CD4-positive, alpha-beta T cell (primary cell): ENCODE measurements around the gene NEK5. TPM values are rescaled to one million over a fixed set of nuclear protein-coding genes. Genes with fewer than 3 reads are reported as not detected.
A peak's percentile ranks its signal among the peaks of the same experiment; 100 is the strongest.
"Not testable (repeated sequence)": the region's sequence is repeated elsewhere in the genome, so short reads cannot be mapped to it uniquely, and the experiment has no call there.

Experiments used
- ATAC-seq: fragments of 200-7000 bp; cut with Tn5 transposase; one replicate; pipeline ENCODE4 v1.10.0; 2022; ENCODE audit warnings: mild to moderate bottlenecking; ENCODE audit not compliant: poor library complexity
- CTCF ChIA-PET: fragments of 350-600 bp; sonication (Branson Sonifier 250); formaldehyde crosslinking; loops from one replicate; lab custom pipeline; 2021; ENCODE audit warnings: antibody characterized with exemption, inconsistent platforms; lab: Charles Lee
- POLR2A ChIA-PET: fragments of 350-600 bp; sonication (Branson Sonifier 250); formaldehyde crosslinking; loops from one replicate; lab custom pipeline; 2021; ENCODE audit warnings: antibody characterized with exemption, inconsistent platforms; lab: Charles Lee
- DNase-seq, 14 experiments: peaks; one replicate each; pipeline ENCODE4 v3.0.0-alpha.2; 2013 to 2020; ENCODE audit warnings: mixed read lengths in 2 of 14
- H3K27ac ChIP-seq, 2 donors: one replicate each; pipeline versions ENCODE4 v1.5.1 to v1.7.0; 2013; ENCODE audit warnings: low read length in 2 of 2, low read depth in 1 of 2, mild to moderate bottlenecking in 1 of 2
- H3K27me3 ChIP-seq, 2 experiments: 1 replicate in 1 of 2; 2 replicates in 1 of 2; pipeline versions ENCODE4 v1.6.1 to v1.7.0; 2013; ENCODE audit warnings: low read length in 2 of 2, control low read depth in 1 of 2, mild to moderate bottlenecking in 1 of 2, moderate library complexity in 1 of 2; ENCODE audit not compliant: insufficient read depth in 2 of 2, control insufficient read depth in 1 of 2
- H3K36me3 ChIP-seq: one replicate; pipeline ENCODE4 v1.6.1; 2013; ENCODE audit warnings: low read length, control low read depth; ENCODE audit not compliant: insufficient read depth
- H3K4me1 ChIP-seq: one replicate; pipeline ENCODE4 v1.6.1; 2013; ENCODE audit warnings: low read length, control low read depth; ENCODE audit not compliant: insufficient read depth
- H3K4me3 ChIP-seq: one replicate; pipeline ENCODE4 v1.5.1; 2013; ENCODE audit warnings: mild to moderate bottlenecking, low read length, moderate library complexity
- H3K9me3 ChIP-seq, 2 experiments: 1 replicate in 1 of 2; 2 replicates in 1 of 2; pipeline versions ENCODE4 v1.6.1 to v1.7.0; 2013; ENCODE audit warnings: low read length in 2 of 2, mild to moderate bottlenecking in 2 of 2, control low read depth in 1 of 2, moderate library complexity in 1 of 2; ENCODE audit not compliant: control insufficient read depth in 1 of 2, insufficient read depth in 1 of 2
- H3K27ac Mint-ChIP-seq: one replicate; pipeline ENCODE4 v1.8.0; 2020; ENCODE audit warnings: mixed read lengths
- H3K27me3 Mint-ChIP-seq: one replicate; pipeline ENCODE4 v1.8.0; 2021; ENCODE audit warnings: mixed read lengths
- H3K36me3 Mint-ChIP-seq: one replicate; pipeline ENCODE4 v1.8.0; 2021; ENCODE audit warnings: low read depth, mixed read lengths
- H3K4me1 Mint-ChIP-seq: one replicate; pipeline ENCODE4 v1.8.0; 2021; ENCODE audit warnings: low read depth, mixed read lengths
- H3K4me3 Mint-ChIP-seq: one replicate; pipeline ENCODE4 v1.8.0; 2020; ENCODE audit warnings: mild to moderate bottlenecking, mixed read lengths
- H3K9me3 Mint-ChIP-seq: one replicate; pipeline ENCODE4 v1.8.0; 2020; ENCODE audit warnings: mixed read lengths
- intact Hi-C, 2 experiments: fragments of 100-400 bp; cut with DNase I in 1 of 2; cut with micrococcal nuclease in 1 of 2; formaldehyde crosslinking; loops; one replicate each; pipeline versions ENCODE4 v1.15.1 to v1.9.0; 2023 to 2025; cut with DNase I, micrococcal nuclease
- total RNA-seq, 174 experiments: library from RNA in 2 of 174; stranded (reverse) in 2 of 174; gene quantifications; one replicate each; pipeline ENCODE4 v1.2.3 and lab custom pipeline; 2021 to 2026
- TF ChIP-seq, protein P1 (sequence below): fragments of 200-600 bp; IDR thresholded peaks from one replicate; pipeline ENCODE4 v1.8.0; 2022; ENCODE audit warnings: antibody characterized with exemption, mild to moderate bottlenecking

The NEK5 gene
- total RNA-seq, 2 experiments from 2014 or later, result 0.08 TPM; not detected in 1

DNA sequence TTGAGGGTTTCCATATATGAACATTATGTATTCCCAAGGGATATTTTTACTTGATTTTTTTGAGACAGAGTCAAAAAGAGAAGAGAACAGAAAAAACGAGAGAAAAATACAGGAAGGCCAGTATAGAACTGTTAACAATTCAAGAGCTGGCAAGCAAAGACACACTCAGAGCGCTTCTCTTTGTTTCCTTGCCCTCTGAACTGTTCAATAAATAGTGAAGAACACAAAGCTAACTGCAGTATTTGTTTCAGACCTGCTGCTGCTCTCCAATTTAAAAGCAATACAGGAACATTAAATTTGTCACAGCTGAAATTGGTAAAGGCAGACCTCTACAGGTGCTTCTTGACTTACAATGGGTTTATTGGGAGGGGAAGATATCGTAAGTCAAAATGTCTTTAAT lies 44.5 kb upstream of the NEK5 start:
- no peak overlapping the region for H3K27ac ChIP-seq
- ChIA-PET POLR2A (no interaction called here), CTCF (no interaction called here)
- no peaks in the 10 kb centered on the region for H3K27me3 Mint-ChIP-seq
- no peaks in the 10 kb centered on the region for H3K27me3 ChIP-seq
- peaks cover 68% of the 10 kb centered on the region for H3K36me3 Mint-ChIP-seq
- no peaks in the 10 kb centered on the region for H3K9me3 ChIP-seq
- ATAC-seq, result no peak
- no peaks in the 10 kb centered on the region for H3K9me3 Mint-ChIP-seq
- H3K4me1 ChIP-seq, result no peaks in the 10 kb centered on the region
- intact Hi-C loops, result no loop called here
- H3K4me3 Mint-ChIP-seq, result no peak overlapping the region
- H3K4me1 Mint-ChIP-seq, result peaks cover 4% of the 10 kb centered on the region
- no peak overlapping the region for H3K27ac Mint-ChIP-seq
- H3K36me3 ChIP-seq, result peaks cover 65% of the 10 kb centered on the region
- DNase-seq, result no peak
- no peak overlapping the region for H3K4me3 ChIP-seq
- TF ChIP-seq, protein P1, sequence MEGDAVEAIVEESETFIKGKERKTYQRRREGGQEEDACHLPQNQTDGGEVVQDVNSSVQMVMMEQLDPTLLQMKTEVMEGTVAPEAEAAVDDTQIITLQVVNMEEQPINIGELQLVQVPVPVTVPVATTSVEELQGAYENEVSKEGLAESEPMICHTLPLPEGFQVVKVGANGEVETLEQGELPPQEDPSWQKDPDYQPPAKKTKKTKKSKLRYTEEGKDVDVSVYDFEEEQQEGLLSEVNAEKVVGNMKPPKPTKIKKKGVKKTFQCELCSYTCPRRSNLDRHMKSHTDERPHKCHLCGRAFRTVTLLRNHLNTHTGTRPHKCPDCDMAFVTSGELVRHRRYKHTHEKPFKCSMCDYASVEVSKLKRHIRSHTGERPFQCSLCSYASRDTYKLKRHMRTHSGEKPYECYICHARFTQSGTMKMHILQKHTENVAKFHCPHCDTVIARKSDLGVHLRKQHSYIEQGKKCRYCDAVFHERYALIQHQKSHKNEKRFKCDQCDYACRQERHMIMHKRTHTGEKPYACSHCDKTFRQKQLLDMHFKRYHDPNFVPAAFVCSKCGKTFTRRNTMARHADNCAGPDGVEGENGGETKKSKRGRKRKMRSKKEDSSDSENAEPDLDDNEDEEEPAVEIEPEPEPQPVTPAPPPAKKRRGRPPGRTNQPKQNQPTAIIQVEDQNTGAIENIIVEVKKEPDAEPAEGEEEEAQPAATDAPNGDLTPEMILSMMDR, result no peak

DNA sequence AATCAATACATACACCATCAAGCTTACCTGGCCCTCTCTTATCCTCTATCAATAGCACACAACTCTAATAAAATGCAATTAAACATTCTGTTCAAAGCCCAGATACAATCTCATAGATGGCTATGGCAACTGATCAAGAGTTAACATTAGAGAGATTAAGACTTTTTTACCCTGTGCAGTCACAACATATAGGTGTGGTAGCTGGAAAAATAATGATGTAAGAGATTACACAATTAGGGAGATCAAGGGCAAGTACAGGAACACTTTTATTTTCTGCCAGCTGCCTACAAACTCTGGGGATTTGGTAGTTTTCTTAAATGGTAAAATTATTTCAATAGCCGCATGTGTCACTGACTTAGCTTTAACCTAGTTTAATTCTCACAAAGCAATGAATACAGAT lies 42.8 kb upstream of the NEK5 start:
- H3K4me3 ChIP-seq, H3K9me3 ChIP-seq, intact Hi-C loops, H3K4me1 Mint-ChIP-seq, DNase-seq, POLR2A ChIA-PET, H3K9me3 Mint-ChIP-seq, H3K4me3 Mint-ChIP-seq, H3K4me1 ChIP-seq, H3K27me3 ChIP-seq, CTCF ChIA-PET, ATAC-seq, H3K27ac ChIP-seq, H3K27me3 Mint-ChIP-seq: not testable (repeated sequence)
- H3K36me3 ChIP-seq, result peaks cover 59% of the 10 kb centered on the region
- peak overlapping the region; percentile 10 for H3K27ac Mint-ChIP-seq
- H3K36me3 Mint-ChIP-seq, result peaks cover 71% of the 10 kb centered on the region

DNA sequence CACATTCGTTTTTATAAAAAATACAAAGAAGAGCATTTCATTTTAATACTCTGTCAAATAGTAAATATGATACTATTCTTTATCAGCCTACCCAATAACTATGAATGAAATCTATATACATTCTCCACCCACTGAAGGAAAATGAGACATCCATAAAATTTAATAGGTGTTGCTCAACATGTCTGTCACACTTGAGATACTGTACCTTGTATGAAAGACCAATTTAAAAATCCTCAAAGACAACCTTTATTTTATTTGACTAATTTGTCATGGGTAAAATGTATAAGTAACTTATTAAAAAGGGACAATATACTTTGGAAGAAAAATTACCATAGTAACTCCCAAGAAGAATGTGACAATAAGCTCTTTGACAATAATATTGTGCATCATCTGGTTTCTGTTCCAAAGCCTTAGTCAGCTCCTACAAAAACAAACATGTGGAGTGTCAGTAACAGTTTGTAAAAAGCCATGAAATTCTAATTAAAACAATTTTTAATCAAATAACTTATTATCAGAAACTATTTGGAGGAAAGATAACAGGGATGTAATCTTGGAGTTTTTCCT lies 42.0 kb upstream of the NEK5 start:
- DNase-seq, POLR2A ChIA-PET, H3K4me3 ChIP-seq, H3K9me3 ChIP-seq, H3K27me3 ChIP-seq, H3K4me3 Mint-ChIP-seq, H3K27me3 Mint-ChIP-seq, H3K4me1 Mint-ChIP-seq, H3K27ac Mint-ChIP-seq, H3K9me3 Mint-ChIP-seq, intact Hi-C loops, H3K27ac ChIP-seq, CTCF ChIA-PET, H3K4me1 ChIP-seq, ATAC-seq: not testable (repeated sequence)
- H3K36me3 ChIP-seq, result peaks cover 55% of the 10 kb centered on the region
- peaks cover 79% of the 10 kb centered on the region for H3K36me3 Mint-ChIP-seq

DNA sequence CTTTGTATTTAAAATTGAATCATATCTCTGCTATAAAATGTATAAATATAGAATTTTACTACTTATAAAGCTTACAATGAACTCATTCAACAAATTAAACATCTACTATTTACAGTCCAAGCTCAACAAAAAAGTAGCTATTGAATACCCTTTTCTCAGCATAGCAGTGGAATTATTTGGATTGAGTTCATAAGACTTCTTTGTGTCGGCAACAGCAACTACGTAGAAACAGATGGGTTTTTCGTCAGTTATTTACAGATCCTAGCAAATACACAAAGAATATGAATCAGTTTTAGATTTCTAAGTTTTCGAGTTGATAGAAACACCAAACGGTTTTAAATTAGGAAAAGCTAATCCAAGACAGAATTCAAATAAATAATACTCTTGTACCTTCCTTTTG lies 41.0 kb upstream of the NEK5 start:
- POLR2A ChIA-PET, result interaction anchor here (1.4 kb wide), 1 partner anchor 10 kb away, joined by 7 read pairs; the partner anchor contains the start of gene NEK3
- peaks cover 4% of the 10 kb centered on the region for H3K4me1 Mint-ChIP-seq
- Histone ChIP-seq H3K27ac (no peak overlapping the region), H3K4me3 (no peak overlapping the region), H3K4me1 (no peaks in the 10 kb centered on the region), H3K36me3 (peaks cover 46% of the 10 kb centered on the region), H3K27me3 (no peaks in the 10 kb centered on the region), H3K9me3 (no peaks in the 10 kb centered on the region)
- peaks cover 78% of the 10 kb centered on the region for H3K36me3 Mint-ChIP-seq
- DNase-seq (no peak), ATAC-seq (no peak)
- H3K9me3 Mint-ChIP-seq, result no peaks in the 10 kb centered on the region
- no peak overlapping the region for H3K4me3 Mint-ChIP-seq
- no peaks in the 10 kb centered on the region for H3K27me3 Mint-ChIP-seq
- CTCF ChIA-PET, result no interaction called here
- intact Hi-C loops, result no loop called here
- TF ChIP-seq, protein P1, result no peak
- H3K27ac Mint-ChIP-seq, result no peak overlapping the region
